GM04503 (cell line): ENCODE data around the gene CBL.

Source experiments
- DNase-seq: peaks from one replicate; pipeline ENCODE4 v3.0.0-alpha.2; 2012; ENCODE audit warnings: low read depth

The CBL gene

DNA sequence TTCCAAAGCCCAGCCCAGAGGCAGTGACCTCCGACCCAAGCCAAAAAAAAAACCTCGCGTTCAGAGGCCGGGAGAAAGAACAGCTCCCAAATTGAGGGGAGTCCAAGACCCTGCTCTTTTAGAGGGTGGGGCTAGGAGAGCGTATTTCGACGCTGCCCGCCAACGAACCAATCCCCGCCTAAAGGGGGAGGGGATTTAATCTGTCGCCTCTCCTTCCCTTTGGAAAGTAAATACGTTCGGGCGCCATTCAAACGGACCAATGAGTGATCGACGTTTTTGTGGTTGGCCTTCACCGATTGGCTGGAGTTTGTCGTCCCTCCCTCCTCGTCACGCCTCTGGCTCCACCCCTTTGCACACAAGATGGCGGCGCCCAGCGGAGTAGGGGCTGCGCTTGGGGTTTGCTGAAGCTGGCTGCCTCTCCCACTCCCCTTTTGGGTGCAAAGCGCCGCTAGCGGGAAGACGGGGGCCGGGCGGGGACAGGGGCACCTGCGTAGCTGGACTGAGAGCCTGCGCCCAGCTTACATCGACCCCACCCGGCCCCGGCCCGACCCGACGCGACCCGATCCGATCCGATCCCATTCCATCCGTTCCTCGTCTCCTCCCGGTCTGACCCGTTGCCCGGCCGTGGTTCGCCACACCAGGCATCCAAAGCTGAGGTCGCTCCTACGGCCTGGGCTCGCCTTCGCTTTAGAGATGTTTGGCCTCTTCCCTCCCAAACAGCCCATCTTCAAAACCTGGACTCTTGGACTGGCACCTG is 128.2 kb downstream of the CBL start, which contains the start of gene RNF26:
Gene RNF26, plus strand, starts transcription at position 354 of the 757 bp plus-strand sequence. CDS start 596 bp downstream, outside the sequence.
- DNase-seq, result peak; percentile 88

DNA sequence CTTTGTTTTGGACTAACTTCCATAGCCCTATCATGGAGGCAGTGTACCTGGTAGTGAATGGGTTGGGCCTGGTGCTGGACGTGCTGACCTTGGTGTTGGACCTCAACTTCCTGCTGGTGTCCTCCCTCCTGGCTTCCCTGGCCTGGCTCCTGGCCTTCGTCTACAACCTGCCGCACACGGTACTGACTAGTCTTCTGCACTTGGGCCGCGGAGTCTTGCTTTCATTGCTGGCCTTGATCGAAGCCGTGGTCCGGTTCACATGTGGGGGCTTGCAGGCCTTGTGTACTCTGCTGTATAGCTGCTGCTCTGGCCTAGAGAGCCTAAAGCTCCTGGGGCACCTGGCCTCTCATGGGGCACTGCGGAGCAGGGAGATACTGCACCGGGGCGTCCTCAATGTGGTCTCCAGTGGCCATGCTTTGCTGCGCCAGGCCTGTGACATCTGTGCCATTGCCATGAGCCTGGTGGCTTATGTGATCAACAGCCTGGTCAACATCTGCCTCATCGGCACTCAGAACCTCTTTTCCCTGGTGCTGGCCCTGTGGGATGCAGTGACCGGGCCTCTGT is 129.0 kb downstream of the CBL start:
- DNase-seq, result no peak

DNA sequence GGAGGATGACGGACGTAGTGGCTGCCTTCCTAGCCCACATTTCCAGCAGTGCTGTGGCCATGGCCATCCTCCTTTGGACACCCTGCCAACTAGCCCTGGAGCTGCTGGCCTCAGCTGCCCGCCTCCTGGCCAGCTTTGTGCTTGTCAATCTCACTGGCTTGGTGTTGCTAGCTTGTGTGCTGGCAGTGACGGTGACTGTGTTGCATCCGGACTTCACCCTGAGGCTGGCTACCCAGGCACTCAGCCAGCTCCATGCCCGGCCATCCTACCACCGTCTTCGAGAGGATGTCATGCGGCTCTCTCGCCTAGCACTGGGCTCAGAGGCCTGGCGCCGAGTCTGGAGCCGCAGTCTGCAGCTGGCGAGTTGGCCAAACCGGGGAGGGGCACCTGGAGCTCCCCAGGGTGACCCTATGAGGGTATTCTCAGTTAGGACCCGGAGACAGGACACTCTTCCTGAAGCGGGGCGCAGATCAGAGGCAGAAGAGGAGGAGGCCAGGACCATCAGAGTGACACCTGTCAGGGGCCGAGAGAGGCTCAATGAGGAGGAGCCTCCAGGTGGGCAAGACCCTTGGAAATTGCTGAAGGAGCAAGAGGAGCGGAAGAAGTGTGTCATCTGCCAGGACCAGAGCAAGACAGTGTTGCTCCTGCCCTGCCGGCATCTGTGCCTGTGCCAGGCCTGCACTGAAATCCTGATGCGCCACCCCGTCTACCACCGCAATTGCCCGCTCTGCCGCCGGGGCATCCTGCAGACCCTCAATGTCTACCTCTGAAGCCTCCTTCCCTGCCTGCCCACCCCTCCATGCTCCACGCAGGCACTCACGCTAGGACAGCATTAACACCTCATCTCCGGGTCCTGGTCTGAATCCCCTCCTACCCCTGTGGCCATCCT is 129.8 kb downstream of the CBL start:
- DNase-seq, result no peak

DNA sequence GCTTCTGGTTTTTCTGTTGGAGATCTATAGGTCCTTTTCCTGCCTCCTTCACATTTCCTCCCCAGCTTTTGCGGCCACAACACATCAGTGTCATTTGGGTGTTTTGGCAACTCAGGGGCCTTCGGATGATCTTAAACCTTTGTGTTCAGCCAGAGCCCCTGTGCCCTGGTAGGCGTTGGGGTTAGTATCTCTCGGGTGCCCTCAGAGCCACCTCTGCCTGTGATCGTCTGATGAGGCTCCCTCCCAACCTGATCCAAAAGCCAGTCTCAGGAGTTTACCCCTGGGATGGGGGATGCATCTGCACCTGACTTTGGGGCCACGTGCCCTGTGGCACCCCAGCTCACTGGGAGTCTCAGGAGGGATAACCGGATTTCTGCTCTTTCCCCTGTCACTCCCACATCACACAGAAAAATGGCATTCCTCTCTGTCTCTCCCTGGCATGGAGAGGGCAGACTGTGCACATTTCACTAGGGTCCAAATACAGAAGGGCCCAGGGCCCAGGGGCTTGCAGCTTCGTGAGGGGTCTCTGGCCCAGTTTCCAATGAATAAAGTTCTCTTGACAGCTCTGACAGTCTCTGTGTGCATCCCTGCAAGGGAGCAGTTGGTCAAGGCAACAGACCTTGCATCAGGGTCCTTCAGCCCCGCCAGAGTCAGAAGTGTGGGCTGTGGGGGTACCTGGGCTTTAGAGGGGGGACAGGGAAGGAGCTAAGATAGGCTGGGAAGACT is 130.8 kb downstream of the CBL start:
- no peak for DNase-seq

DNA sequence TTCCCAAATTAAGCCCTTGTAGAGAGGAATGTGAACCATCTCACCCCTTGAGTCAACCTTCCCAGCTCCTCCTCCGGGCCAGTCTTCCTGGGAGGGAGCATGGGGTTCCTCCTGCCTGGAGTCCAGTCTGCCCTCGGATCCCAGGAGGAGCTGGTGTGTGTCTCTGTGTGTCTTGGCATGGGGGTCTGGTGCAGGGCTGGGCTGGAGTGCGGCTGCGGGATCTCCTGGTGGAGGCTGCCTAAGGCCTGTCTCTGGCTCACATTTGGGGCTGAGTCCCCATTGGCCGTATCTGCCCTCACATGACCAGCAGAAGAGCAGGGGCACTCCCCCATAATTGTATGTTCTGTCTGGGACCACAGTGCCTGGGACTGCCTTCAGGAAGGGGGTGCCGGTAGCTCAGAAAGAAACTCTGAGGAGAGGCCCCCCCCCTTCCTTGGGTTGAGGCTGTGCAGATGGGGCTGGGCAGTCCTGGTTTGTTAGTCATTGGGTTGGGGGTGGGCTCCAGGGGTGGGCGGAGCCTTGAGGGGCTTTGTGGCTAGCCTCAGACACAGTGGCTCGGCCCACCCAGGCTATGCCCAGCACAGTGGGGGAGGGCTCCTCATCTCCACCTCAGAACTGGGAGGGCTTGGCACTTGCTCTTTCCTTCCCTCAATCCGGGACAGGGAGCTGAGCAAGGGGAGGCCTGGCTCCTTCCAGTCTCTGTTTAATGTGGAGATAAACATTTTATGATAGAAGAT is 131.6 kb downstream of the CBL start:
- no peak for DNase-seq

DNA sequence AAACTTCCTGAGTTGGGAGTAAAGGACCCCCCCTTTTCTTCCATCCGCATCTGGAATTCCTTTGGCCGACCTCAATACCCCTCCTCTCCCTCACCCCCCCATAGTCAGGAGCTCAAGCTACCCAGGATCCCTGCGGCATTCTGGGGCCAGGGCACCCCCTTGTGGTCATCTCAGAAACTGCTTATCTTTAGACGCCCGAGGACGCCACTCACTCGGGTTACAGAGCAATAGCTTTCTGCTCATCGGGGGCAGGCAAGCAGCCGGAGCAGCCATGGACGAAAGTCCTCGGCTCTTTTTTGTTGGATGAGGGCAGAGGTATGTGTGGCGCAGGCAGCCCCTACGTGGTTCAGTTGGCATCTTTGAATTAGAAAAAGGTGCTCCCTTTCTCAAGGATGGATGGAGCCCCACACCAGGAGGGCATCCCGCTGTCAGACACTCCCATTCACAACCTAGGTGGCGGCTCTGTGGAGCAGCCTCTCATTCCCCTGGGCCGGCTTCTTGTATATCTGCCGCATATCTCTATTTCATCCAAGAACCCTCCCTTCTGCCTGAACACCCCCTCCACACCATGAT is 132.3 kb downstream of the CBL start:
- no peak for DNase-seq

DNA sequence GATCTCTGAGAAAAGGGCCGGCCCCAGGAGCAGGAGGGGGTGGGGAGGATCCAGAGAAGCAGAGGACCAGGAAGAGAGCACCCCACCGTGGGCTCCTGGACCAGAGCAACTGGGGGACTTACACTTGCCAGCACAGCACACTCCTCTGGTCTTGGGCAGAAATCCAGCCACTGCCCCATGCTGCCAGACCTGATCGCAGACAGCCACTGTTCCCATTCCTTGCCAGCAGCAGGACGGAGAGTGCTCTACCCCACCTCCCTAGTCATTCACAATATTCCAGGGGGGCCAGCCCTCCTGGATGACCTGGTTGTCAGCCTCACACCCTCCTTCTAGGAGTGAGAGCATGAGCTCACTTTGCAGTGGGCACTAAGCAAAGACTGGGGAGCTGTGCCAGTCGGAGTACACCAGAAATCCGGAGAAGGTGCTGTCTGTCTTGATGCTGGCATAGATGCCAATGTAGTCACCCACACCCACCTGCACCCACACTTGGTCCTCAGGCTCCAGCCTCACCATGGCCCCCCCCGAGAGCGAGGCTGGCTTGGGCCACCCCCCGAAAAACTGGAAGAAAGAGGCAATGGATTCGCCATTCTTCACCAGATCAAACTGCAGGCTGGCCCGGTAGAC is 132.9 kb downstream of the CBL start:
- no peak for DNase-seq

DNA sequence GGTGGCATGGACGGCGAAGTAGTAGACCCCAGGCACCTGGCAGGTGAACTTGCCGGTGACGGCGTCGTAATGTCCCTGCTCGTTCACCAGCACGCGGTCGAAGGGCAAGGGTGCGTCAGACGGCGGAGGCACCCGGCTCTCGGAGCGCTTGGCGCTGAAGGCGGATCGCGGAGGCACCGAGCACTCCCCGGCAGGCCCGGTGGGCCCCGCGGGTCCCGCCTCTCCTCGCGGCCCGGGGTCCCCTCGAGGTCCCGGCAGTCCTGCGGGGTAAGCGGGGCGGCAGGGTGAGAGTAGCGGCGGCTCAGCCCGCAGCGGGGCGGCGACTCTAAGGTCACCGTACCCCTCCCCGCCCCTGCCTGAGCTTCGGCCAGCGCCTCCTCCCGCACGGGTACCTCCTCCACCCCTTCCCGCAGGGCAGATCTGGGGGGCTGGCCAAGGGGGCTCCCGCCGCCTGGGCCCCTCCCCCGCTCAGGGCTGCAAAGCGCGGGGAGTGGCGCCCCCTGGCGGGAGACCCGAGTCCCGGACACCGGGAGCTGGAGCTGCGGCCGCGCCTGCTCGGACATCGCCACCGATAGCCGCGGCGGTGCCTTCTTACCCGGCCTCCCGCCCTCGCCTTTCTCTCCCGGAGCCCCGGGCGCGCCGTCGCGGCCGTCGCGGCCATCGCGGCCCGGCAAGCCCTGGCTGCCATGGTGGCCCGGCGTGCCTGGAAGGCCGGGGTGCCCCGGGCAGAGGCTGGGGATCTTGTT is 133.6 kb downstream of the CBL start:
- no peak for DNase-seq

DNA sequence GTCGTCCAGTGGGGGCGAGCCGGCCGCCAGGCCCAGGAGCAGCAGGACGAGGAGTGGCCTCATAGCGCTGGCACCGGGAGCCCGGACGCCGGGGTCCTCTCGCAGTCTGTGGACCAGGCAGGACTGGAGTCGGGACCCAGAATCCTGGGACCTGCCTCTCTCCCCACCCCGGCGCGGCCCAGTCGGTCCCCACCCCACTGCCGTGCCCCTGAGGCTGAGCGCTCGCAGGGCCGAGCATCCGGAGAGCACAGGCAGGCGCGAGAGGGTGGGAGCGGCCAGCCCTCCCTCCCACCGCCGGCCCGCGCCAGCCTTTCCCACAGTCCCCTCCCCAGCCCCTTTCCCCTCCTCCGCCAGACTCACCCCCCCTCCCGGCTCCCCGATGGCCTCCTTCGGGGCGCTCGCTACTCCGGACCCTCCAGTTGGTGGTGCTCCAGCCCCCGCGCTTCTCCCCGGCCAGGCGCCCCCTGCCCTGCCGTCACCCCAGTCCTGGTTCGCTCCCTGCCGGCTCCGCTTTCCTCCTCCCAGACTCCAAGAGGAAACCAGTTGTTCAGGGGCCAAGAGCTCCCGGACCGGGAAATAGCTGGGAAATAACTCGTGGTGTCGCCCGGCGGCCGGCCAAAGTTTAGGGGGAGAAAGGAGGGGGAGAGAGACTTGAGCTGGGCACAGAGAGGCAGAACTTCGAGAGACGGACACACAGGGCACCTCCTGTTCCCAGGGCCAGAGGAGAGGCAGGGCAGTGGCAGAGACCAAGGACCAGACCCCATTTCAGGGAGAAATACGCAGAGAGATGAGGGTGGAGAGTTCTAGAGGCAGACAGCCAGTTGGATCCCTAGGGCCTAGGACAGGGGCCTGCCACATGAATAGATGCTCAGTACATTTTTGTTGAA is 134.4 kb downstream of the CBL start, which contains the start of gene C1QTNF5:
Gene C1QTNF5, minus strand, starts transcription at position 549 of the 887 bp plus-strand sequence. Its CDS starts 486 bp downstream, at position 63.
- no peak for DNase-seq

DNA sequence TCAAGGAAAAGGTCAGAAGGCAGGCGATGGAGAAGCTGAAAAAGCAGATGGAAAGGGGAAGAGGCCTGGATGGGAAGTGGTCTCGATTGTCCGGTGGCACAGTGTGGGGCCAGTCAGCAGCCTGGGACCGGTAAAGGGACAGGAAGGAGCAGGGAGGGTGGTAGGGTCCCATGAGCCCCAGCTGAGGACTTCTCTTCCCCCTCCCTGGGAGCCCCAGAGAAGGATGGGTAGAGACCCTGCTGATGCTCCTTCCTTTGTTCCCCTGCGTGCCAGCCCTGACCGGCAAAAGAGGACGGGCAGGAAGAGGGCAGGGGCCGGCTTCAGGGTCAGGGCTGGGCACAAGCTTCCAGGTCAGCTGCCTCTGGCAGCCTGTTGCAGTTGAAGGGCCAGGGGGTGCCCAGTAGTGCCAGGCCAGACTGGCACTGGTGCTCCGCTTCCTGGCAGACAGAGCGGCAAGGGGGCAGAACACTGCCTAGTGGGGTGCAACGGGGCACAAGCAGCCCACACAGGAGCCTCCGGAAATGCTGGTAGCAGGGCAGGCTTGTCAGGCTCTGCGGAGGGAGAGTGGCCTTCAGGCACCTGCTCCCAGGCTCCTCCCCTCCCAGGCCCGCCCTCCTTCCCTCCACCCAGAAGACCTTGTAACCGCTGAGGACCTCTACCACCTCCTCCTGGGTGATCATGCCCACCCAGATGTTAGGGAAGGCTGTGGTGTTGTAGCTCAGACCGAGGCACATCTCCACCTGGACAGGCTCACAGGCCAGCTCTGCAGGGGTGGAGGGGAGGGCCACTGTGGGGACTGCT is 135.3 kb downstream of the CBL start:
- DNase-seq, result no peak

DNA sequence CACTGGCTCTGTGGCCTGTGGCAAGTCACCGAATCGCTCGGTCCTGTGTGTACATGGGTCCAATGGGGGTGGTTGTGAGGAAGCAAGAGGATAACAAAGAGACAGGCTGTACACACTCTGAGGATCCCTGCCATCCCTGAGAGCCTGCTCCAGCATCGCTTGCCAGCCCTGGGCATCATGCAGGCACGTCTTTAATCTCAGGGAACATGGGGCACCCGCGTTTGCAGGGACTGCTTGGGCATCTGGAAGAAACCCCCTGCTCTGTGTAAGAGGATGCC is 135.8 kb downstream of the CBL start:
- DNase-seq, result no peak

DNA sequence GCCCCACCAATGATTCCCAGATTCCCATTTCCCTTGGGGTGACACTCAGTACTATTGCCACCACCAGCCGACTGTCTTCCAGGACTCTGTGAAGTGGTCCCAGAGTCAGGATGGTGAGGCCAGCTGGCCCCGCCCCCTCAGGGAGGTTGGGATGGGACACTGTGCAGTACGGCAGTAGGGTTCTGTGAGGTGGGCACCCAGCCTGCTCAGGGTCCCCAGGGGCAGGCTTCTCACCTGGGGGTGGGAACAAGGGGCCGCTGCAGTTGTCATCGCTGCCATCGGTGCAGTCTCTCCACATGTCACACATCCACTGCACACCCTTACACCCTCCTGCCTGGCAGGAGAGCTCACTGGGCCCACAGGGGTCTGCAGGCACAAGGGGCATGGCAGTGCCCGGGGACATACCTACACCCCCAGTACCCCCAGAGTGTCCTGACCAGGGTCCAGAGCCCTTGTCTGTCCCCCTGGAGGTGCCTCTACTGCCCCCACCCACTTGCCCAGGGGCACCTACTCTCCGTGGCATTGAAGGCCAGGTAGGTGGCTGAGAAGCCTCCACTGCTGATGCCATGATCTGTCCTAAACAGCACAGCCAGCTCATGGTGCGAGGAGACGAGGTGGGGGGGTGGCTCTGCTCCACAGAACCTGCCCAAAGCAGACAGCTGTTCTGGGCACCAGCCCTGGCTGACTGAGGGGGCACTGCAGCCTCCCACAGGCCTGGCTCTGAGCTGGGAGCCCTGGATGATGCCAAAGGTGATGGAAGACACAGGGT is 136.4 kb downstream of the CBL start:
- DNase-seq, result no peak

DNA sequence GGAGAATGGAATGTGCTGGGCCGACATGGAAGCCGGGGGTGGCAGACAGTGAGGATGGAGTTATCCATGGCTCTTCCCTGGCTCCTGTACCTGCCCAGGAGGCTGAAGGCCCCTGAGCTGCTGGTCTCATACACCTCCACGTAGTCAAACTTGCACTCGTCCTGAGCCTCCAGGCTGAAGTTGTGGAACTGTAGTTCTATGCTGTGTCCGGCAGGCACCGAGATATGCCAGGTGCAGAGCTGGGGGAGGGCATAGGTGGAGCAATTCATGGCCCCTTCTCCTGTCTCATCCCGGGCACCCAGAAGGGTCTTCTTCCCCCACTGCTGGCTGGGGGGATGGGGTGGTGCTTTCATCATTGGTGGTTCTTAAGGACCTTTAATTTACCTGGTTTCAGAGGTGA is 137.6 kb downstream of the CBL start:
- no peak for DNase-seq

DNA sequence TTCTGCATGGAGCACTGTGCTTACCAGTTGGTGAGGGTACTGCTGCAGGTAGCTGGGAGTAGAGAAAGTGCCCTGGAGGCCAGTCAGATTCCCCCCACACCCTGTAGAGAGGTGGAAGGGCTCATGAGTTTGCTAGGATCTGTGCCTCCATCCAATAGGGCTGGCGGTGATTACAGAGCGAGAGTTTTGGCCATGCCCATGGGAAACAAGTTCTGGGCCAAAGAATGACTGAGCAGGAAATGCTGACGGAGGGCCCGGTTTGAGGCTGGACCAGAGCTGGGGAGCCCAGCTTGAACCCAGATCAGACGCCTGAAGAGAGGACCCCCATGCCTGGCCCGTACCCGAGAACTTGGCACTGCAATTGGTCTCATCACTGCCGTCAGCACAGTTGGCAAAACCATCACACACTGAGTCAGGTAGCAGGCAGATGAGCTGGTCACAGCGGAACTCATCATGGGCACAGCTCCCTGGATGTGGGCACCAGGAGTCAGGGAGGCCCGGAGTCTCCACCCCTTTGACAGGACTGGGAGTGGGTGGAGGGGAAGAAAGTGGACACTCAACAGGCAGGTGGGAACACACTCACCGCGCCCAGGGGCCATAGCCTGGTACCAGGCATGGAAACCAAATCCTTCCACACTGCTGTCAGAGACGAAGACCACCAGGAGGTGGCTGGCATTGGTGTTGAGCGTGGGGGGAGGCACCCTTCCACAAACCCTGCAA is 138.3 kb downstream of the CBL start:
- no peak for DNase-seq

DNA sequence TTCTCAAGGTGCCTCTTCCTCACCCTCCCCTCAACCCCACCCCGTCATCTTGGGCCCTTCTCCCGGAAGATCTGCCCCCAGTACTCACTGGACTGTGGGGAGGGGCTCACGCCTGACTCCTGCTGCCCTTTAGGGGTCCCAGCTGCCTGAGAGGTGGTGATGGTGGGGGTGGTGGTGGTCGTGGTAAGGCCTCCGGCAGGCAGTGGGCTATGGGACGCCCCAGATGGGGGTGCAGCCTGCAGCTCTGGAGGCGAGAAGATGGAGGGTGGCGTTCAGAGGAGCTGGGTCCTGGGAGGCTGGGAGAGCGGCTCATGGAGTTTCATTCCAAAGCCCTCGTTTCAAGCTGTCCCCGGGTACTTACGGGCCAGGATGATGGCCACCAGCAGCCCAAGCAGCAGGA is 139.5 kb downstream of the CBL start:
- DNase-seq, result no peak

DNA sequence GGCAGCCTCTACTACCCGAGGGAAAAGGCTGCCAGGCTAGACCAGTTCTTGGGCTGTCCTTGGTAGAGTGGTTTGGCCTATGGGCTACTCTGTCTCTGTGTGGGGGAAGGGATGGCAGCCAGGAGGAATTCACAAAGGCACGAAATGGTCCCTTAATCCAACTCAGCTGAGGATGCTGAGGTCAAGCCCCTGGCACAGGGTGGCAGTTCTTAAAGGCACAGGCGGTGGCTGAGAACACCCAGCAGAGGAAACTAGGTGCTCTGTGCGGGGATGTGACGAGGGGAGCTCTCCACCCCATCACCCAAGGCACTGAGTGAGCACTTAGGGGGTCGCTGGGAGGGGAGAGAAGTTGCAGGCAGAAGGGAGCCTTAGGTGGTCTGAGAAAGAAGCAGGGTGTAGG is 140.5 kb downstream of the CBL start, which contains the start of gene MFRP:
Gene MFRP, minus strand, starts transcription at position 101 of the 400 bp plus-strand sequence. CDS start 192 bp downstream, outside the sequence.
- DNase-seq, result no peak

DNA sequence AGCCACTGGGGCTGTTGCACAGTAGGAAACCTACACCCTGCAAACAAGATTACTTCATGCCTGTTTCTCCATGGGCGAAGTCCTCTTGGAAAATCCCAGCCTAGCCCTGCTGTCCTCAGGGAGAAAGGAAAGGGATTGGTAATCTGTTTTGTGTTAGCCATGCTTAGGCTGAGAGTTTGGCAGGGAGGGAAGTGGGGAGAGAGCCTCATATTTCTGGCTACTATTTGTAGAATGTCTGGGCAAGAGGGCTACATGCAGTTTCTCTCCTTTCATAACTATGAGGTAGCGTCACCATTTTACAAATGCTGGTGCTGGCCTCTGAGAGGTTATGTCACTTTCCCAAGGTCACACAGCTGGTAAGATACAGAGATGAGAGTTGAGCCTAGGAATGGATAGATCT is 141.1 kb downstream of the CBL start:
- peak; percentile 78 for DNase-seq
